GM18868 (cell line): ENCODE measurements around the gene SF3B2.
"Not testable (repeated sequence)": the region's sequence is repeated elsewhere in the genome, so short reads cannot be mapped to it uniquely, and the experiment has no call there.

ENCODE experiments used
- ATAC-seq: cut with Tn5 transposase; IDR thresholded peaks from one replicate; pipeline ENCODE4 v1.9.1; 2021; ENCODE audit warnings: mild to moderate bottlenecking, moderate library complexity; ENCODE audit not compliant: unreplicated experiment

Gene SF3B2

DNA sequence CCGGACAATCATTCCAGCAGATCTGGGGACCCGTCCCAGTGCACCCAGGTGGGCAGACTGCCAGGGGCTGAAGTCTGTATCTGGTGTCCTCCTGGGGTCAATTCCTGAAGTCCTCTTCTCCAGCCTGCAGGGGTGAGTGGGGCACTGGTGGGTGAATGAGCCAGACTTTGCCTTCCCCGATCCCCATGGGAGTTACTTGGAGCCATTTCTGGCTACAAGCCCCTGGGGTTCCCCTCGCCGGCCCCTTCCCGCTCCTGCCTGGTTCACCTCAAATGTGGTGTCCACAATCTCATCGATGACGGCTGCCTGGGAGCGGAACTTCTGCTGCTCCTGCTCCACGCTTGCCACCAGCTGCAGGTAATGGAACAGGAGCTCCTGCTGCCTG is 35.4 kb upstream of the SF3B2 start:
- ATAC-seq: no peak

GRCh38 chr11:66017321-66017720 is 34.8 kb upstream of the SF3B2 start:
- no peak for ATAC-seq

- no peak for ATAC-seq
Observed at GRCh38 chr11:66020212-66020611, 32.0 kb upstream of the SF3B2 start.

DNA sequence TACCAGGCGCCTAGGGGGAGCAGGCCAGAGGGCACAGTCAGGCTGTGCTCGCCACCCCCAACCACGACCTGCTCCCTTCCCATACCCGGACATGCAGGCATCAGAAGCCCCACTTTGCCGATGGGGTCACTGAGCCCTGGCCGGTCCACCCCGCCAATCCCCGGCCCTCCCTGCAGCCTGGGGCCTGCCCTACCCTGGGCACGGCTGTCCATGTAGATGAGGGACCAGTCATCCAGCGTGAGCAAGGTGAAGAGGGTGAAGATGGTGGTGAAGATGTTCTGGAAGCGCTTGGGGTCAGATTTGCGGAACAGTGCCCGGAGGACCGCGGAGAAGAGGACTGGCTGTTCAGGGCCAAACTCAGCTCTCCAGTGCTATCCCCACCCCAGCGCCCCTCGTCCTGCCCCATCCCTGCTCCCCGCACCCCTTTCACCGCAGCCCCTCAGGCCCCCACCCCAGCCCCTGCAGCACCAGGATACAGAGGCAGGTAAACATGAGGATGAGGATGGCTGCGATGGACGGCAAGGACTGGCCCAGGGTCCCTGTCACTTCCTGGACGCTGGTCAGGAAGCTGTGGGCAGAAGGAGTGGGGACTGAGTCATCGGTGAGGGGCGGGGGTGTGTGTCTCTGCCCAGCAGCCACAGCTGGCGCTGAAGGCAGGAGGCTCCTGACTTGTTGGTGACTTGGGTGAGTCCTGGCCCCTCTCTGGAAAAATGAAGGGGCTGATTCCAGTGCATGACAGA is 31.4 kb upstream of the SF3B2 start:
- ATAC-seq: no peak

DNA sequence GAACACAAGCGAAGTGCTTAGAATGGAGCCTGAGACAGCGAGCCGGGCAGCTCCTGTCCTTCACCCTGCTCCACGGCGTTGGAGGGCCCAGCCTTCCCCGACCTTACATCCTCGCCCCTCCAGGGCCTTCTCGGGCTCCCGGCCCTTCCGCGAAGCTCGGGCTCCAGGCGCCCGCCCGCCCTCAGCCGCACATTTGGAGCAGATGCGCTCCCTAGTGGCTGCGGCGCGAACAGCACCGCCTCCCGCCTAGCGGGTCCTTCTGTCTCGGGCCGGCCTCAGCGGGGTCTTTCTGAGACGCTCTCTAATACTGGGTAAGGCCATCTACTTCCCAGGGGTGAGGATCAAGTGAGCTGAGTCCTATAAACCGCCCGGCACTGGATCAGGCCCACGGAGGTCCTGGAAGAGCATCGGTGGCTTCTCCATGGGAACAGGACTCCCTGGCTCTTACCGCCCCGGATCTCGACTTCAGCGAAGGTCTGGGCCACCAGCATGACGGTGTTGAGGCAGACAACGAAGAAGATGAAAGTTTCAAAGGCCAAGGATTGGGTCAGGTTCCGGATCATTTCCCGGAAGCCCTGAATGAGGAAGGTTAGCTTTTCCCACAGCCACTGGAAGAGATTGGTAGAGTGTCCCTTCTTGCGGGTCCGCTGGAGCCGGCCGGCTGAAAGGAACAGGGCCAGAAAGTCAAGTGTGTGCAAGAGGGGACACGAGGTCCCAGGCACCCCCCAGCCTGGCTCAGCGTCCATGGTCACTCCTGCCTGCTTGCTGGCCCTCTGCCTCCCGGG is 29.6 kb upstream of the SF3B2 start:
- ATAC-seq: no peak

DNA sequence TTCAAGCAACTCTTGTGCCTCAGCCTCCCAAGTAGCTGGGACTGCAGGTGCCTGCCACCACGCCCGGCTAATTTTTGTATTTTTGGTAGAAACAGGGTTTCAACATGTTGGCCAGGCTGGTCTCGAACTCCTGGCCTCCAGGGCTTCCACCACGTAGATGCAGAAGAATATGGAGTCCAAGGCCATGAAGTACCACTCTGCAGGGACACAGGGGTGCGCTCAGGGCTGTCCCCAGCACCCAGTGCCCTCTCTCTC is 29.1 kb upstream of the SF3B2 start:
- not testable (repeated sequence) for ATAC-seq

DNA sequence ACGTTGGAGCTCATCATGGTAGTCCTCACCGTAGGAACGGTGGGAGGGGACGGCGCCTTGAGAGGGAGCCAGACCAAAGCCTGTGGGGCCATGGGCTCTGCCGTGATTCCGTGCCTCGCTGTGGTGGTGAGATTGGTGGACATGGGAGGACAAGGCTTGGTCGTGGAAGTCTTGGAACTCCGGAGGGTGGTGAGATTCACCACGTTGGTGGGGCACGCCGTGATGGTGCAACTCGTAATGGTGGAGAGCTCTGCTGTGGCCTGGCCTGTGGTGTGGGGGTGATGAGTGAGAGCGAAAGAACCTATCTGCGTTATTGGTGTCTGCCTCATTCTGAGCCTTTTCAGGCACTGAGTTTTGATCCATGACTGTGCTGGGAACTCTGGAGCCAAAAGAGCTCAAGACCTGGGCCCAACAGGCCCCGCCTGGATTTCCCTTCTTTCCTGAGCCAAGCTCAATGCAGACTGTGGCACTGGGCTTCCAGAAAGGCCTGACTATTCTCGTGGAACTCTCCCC is 26.1 kb upstream of the SF3B2 start, which contains the start of gene CATSPER1:
Gene CATSPER1, minus strand, starts transcription at position 463 of the 513 bp plus-strand sequence. Its CDS starts 100 bp downstream, at position 363.
- ATAC-seq: no peak

- no peak for ATAC-seq
Observed at GRCh38 chr11:66032957-66033735, 19.0 kb upstream of the SF3B2 start.

DNA sequence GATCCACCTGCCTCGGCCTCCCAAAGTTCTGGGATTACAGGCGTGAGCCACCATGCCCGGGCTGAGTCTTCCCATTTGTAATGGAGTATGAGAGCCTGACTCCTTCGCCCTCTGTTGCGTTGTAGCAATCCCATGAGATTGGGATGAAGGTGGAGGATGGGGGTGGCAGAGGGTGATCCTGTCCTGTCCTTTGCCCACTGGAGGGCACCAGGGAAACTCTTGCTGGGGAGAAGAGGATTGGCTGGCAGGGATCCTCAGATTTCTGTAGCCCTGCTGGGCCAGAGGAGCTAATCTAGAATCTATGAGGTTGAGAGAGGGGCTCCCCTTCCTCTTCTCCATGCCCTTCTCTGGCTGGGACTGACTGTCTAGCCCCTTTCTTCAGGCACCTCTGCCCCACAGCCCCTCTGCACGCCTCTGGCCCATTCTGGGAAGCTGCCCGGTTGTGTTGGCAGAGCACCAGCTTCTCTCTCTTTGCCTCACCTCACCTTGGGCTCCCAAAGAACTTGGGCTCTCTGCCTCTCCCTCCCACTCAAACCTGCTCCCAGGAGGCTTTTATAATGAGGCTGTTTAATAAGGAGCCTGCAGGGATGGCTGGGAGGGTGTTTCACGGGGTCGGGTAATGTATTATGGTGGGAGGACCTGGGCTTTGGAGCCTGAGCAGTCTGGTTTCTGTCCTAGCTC is 16.4 kb upstream of the SF3B2 start:
- ATAC-seq: no peak

DNA sequence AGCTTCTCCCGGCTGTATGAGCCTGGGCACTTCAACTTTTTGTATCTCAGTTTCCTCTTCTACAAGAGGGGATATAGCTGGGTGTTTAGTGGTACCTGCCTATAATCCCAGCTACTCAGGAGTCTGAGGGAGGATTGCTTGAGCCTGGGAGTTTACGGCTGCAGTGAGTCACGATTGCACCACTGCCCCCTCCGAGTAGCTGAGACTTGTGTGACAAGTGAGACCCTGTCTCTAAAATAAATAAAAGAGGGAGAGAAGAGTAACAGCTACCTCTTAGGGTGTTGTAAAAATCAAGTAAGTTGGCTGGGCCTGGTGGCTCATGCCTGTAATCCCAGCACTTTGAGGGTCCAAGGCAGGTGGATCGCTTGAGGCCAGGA is 15.8 kb upstream of the SF3B2 start:
- no peak for ATAC-seq

DNA sequence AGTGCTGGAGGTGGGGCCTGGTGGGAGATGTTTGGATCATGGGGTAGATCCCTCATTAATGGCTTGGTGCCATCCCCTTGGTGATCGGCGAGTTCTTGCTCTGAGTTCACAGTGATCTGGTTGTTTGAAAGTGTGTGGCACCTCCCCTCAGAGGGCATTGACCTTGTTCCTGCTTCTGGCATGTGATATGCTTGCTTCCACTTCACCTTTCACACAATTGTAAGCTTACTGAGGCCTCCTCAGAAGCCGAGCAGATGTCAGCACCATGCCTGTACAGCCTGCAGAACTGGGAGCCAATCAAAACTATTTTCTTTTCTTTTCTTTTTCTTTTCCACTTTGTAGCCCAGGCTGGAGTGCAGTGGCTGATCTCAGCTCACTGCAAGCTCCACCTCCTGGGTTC is 14.8 kb upstream of the SF3B2 start:
- no peak for ATAC-seq

- ATAC-seq: no peak
Observed at GRCh38 chr11:66039765-66040164, 12.4 kb upstream of the SF3B2 start.

DNA sequence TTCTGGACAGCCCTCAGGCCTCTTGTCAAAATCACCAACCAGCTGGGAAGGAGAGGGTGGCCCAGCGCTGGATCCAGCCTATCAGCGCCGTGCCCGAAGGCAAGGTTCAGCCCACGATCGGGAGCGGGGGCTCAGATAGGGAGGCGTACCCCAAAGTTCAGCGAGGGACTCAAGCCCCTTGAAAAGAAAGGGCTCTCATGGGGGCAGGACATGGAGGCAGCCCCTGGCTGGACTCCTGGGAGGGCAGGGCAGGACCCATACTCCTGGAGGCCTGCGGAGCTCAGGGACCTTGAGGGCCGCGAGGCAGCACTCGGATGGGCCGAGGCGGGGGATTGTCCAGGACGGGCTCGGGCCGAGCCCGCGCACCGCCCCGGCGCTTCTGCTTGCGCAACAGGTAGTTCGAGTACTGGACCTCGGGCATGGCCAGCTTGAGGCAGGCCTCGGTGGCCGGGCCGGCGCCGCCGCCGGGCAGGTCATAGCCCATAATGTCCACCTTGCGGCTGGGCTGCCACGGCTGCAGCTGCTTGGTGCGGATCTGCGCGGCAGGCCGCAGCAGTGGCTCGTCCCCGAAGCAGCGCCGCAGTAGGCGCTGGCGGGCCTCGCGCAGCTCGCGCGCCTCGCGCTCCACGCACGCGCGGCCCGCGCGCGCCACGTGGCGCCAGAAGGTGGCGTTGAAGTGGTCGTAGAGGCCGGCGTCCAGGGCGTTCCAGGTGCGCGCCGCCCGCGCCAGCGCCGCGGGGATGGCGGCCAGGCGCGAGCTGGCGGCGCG is 9.8 kb upstream of the SF3B2 start:
- ATAC-seq: no peak

DNA sequence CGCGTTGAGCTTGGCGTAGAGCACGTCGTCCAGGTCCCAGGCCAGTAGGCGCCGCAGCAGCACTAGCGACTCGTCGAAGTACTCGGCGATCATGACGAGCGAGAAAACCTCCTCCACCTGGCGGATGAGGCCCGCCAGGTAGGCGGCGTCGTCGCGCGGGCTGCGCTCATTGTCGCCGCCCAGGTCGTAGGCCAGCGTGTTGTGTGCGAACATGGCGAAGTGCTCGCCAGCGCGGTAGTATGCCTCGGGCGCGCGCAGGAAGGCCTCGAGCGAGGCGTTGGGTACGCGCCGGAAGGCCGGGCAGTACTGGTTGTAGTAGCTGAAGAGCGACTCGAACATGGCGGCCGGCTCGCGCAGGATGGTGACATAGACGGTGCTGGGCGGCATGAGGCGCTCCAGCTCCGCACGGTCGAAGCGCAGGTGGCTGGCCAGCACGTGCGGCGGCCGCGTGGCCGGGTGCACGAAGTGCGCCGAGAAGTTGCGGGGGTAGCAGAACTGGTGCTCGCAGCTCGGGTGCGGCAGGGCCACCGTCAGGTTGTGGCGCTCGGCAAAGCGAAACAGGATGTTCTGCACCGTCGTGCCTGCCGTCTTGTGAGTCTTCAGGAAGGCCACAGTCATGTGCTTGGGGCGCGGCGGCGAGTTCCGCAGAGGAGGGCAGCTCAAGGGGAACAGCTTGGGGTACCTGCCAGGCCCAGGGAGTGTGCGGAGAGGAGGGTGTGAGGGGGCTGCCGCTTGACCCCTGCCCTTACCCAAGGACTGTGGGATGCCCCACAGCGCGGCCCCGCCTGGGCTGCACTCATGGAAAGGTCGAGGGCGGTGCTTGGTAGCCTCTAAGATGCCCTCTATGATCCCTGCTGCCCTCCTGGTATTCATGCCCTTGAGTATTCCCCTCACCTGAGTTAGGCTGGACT is 8.9 kb upstream of the SF3B2 start:
- no peak for ATAC-seq

DNA sequence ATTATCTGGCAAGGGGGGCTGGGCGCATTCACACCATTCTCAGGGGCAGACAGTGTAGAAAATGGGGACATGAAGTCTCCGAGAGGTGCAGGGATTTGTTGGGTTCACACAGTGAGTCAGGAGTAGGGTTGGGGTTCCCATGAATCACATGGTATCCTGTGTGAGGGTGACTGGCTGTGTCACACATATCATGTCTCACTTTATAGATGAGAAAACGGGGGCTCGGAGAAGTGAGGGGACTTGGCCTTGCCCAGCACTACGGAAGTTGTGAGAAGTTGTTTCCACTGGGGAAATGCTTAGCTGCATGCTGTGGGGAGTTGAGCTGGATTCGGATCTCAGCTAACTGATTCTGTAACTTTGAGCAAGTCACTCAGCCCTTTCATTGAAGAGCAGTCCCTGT is 7.4 kb upstream of the SF3B2 start:
- ATAC-seq: no peak

DNA sequence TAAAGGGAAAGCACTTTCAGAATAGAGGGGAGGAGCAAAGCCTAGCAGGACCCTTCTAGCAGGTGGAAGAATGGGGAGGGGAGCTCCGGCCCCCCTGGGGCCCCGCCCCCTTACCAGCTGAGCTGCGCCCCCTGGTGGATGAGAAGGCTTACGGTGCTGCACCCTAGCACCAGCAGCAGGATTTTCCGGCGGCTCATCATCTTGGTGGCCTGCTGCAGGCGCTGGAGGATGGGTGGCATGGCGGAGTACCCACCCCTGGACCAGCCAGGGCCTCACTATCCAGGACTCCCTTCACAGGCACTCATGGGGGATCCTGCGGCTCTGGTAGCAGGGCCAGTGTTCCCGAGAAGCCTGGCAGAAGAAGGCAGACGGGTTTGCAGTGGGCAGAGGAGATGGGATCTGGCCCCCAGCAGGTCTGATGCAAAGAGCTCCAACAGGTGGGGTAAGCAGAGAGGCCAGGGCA is 7.0 kb upstream of the SF3B2 start:
- ATAC-seq: no peak

DNA sequence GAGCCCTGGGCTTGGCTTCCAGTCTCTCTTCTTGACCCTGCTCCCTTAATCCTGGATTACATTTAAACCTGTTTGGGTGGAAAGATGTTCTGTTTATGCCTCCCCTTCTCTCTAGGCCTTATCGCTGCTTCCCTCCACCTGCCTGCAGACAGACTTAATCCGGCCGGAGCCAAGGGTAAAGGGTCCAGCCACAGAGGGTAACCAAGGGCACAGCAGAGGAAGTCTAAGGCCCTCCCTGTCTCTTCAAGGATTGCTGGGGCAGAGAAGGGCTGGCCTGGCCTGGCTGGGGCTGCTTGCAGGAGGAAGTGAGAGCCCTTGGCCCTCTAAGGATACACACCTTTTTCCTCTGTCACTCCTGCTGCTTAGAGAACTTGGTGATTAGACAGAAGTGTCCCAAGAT is 5.3 kb upstream of the SF3B2 start:
- ATAC-seq: no peak

- no peak for ATAC-seq
Observed at GRCh38 chr11:66047541-66048365, 4.4 kb upstream of the SF3B2 start.
